GM21786 (cell line): ENCODE measurements around the gene CEMIP2.

ENCODE experiments used
- ATAC-seq: cut with Tn5 transposase; IDR thresholded peaks from one replicate; pipeline ENCODE4 v1.9.1; 2021; ENCODE audit not compliant: unreplicated experiment

Gene CEMIP2

DNA sequence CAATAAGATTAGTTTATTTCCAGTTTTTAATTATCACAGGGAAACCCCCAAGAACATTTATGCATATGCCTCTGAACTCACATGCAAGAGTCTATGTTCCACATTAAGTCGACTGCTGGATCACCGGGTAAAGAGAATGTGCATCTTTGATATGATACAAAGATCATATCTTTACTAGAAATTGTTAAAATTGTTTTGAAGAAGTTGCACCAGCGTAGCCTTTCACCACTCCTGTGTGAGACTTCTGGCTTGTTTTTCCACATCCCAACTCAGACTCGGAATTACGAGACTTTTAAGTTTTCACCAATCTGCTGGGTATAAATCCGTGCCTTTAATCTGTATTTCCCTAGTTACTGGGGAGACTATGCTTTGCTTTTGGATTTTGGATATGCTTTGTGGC lies 113.2 kb downstream of the CEMIP2 start:
- no peak for ATAC-seq

DNA sequence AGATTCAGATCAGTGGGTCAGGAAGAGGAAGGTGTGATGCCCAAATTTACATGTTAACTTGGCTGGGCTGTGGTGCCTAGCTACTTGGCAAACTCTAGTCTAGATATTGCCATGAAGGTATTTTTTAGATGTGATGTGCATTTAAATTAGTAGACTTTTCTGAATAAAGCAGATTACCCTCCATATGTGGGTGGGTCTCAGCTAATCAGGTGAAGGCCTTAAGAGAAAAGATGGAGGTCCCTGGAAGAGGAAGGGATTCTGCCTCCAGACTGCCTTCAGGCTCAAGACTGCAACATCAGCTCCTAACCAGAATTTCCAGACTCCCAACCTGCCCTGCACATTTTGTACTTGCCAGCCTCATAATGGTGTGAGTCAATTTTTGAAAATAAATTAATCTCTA lies 115.8 kb downstream of the CEMIP2 start:
- ATAC-seq: no peak

DNA sequence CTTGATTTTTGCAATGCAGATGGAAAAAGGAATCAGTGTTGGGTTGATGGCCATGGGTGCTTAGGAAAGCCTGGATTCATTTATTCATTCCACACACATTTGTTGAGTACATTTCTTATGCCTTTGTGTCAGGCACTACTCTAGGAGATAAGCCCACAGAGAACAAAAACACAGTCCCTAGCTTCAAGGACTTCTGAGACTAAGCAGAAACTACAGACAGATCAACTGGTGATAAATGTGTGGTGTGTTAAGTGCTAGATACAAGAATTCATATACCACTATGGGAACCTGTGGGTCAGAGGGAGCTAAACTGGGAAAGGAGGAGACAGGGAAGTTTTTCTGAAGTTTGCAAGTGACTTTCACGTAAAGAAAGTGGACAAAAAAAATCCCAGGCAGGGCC lies 119.9 kb downstream of the CEMIP2 start:
- ATAC-seq: no peak

DNA sequence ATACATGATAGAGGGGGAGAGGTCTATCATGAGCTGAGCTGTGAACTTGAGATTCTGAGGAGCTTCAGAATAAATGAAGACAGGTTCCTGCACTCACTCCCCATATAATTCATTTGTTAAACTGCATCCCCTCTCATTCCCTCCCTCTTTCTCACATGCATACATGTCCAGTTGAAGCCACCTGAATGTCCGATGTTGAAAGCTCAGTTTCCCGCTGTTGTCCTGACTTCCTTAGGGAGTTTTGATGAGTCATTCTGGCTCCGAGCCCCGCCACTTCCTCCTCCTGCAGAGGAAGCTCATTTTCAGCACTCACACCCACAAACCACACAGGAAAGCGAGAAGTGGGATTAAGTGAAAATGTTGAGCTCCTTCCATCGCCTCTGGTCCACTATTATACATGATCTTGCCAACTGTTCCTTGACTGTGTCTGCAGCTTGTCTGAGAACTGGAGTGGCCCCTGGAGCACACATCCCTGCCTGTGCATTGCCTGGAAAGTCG lies 121.2 kb downstream of the CEMIP2 start:
- no peak for ATAC-seq

DNA sequence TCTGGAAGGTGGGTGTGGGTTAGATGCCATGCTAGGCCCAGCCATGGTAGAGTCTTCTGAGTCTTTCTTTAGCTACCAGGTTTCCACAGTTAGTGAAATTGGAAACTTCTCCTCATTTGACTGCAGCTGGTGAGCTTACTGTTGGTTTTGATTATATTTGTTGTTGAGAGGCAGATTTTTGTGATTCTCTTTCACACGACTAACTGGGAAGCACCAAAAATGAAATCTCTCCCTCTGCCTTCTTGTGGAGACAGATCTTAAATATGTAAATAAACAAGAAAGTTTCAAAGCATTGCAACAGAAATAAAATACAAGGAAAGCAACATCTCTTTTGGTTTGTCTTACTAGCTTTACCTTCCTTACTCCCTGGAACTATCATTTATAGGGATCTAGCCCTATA lies 122.2 kb downstream of the CEMIP2 start:
- ATAC-seq: no peak

DNA sequence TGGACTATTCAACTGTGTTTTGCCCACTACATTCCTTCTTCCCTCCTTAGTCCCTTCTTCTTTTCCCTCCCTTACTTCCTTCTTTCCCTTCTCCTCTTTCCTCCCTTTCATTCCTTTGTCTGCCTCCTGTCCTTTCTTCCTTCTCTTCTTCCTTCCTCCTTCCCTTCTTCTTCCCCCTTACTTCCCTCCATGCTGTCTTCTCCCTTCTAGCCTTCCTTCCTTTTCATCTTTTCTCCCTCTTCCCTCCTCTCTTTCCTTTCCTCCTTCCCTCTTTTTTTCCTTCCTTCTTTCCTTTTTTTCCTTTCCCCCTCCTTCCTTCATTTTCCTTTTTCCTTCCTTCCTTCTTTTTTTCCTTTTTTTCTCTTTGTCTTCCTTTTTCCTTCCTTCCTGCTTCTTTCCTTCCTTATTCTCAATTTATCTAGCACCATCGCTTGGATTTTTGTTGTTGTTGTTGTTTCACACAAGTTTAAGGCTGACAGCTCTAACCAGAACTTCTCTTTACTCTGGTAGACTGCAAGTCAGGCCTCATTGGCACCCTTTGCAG lies 123.4 kb downstream of the CEMIP2 start:
- no peak for ATAC-seq

DNA sequence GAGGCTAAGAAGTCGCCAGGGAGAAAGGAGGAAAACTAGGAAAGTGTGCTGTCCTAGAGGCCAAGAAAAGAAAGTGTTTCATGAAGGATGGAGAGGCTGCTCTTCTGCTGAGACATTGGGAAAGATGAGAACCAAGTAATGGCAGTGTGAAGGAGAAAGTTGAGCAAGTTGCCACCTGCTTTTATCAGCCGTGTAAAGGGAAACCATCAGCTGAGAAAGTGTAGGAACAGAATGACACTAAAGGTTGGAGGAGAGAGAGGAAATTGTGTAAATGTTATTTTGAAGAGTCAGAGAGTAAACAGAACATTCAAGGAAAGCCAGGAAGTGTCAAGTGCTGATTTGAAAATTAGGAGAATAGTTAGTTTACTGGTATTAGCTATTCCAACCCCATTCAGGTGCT lies 125.0 kb downstream of the CEMIP2 start:
- no peak for ATAC-seq

DNA sequence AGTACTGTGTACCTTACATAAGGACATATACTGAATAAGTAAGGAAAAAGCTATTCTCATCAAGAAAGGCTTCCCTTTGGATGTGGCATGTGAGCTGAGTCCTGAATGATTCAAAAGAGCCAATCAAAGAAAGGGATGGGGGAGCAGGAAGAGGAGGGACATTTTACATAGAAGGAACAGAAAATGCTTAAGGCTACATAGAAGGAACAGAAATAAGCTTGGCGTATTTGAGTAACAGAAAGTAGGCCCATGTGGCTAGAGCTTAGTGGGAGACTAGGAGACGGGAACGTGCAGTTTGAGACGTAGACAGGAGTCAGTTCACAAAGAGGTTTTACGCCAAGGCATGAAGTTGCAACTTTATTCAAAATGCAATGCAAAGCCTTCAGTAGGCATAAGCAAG lies 126.3 kb downstream of the CEMIP2 start:
- no peak for ATAC-seq

DNA sequence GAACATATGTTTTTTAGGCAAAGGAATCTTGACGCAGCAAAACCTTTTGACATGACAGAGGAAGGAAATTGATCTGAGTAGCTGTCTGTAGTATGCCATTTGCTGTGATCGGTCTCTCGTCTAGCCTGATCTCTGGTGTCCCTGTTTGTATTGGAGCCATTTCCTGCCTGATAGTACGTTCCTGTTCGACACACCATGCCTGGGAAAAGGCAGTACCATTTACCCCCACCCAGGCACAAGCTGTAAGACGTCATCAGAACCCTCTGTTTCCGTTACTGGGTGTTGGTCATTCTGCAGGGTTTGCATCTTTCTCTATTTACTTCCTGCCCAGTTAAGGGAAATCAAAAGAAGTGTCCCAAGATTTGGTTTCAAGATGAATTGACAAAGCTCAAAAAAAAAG lies 129.7 kb downstream of the CEMIP2 start:
- ATAC-seq: no peak

DNA sequence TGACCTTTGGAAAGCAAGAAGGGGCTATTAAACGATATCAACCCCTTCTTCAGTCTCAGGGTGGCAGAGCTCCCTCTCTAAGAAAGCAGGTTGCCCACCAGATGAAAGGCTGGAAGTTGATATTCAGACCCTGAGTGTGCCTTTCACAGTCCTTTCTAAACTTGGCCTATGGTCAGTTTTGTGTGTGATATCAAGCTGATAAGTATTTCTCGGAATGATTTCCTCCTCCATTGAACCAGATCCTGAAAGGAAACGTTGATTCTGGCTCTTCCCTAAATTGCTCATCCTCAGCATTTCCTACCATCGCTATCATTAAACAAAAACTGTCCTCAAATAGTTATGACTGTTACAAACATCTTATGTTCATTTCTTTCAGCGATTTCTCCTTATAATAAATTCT lies 130.4 kb downstream of the CEMIP2 start:
- ATAC-seq: no peak

DNA sequence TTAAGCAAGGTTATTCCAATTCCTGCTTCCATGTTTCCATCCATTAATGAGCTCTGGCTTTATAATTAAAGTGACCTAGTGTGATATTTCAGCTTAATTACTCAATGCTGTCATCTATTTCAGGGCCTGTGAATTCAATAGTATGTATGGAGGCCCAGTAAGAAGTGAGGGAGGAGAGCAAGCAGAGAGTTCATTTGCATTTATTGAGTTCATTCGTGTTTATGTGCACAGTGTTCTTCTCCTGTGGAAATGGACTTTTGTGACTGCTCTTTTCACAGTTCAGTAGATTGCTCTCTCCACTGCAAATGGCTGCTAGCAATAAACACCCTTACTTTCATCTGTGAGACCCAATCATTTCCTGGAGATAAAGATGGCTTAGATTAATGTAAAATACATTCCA lies 130.9 kb downstream of the CEMIP2 start:
- ATAC-seq: no peak

DNA sequence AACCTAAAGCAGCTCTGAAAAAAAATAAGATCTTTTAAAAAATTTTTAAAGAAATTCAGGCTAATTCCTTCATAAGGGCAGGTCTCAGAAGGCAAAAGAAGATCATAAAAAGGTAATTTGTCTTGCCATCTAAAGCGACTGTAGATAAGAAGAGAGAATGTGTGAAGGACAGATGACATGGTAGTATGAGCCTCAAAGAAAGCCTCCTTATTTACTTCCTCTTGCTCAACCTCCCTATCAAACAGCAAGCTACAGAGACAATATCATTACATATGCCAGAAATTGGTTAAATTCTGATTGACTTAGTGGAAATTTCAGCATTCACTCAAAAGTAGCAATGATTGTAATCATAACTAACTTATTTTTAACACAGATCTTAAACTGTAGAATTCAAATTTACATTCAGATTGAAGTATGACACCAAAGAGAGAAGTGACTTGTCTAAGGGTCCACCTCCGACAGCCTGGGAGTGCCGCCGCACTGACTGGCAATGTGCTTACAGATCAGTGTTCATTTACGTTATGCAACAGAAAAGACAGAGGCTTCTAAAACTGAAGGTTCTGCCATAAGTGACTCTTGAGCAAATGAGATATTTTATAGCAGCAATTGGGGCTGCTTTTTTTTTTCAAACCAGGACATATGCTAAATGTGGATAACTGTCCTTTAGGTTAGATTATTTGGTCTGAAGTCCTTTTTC lies 132.0 kb downstream of the CEMIP2 start:
- ATAC-seq: no peak

DNA sequence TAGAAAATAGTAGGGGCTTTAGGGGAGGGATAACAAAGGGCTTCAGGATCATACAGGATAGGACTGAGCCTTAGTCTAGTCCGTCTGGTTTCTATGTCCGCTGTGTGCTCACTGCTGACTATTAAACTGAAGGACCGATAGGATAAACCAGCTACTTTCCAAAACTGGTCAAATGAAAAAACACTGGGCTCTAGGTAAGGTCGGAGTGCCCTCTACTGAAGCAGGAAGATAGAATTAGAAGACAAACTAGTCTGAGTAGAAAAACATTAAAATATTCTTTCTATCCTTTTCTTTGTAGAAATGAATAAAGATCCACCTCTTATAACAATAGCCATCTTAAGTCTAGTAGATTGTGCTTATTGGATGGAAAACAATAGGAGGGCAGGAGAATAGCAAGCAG lies 133.6 kb downstream of the CEMIP2 start:
- ATAC-seq: no peak
